ENCODE measurements around the gene VSX1.

- TF ChIP-seq CTCF (IDR thresholded peaks at IDR 0.05; ENCODE audit: low read length), result no peak
- TF ChIP-seq EZH2 (IDR thresholded peaks at IDR 0.05; ENCODE audit: borderline replicate concordance, low read length), result no peak
These were observed 18.0 kb downstream of the VSX1 start for GRCh38 chr20:25063981-25064380.

Data from OCI-LY1 (cell line).